Panc1 (cell line): ENCODE measurements around the gene CCDC15.

Source experiments
- CTCF ChIP-seq: fragments of 450-650 bp; IDR thresholded peaks from 2 replicates; pipeline ENCODE4 v1.5.1; 2017; ENCODE audit warnings: mild to moderate bottlenecking
- REST ChIP-seq, 2 experiments: IDR thresholded peaks; 2 replicates each; pipeline ENCODE4 v1.6.1; 2011 to 2012; ENCODE audit warnings: low read depth in 2 of 2, control low read depth in 1 of 2, low read length in 1 of 2, mild to moderate bottlenecking in 1 of 2, moderate library complexity in 1 of 2; ENCODE audit not compliant: insufficient read depth in 1 of 2

- TF ChIP-seq CTCF = no peak
- no peak for TF ChIP-seq REST (IDR thresholded peaks at IDR 0.05; ENCODE audit: insufficient read depth in 1 of 2, low read depth in 2 of 2, low read length in 1 of 2)
These were observed 15.7 kb upstream of the CCDC15 start for GRCh38 chr11:124938206-124938765.
